ENCODE results near the gene STX8.

Gene STX8

GRCh38 chr17:9549215-9549614, 26.4 kb downstream of the STX8 start:
- DNase-seq (ENCODE audit: extremely low read depth, insufficient read length) = no peak
- no peak for TF ChIP-seq CTCF (IDR thresholded peaks at IDR 0.05; ENCODE audit: insufficient read depth, low read length, poor library complexity, severe bottlenecking)
- Histone ChIP-seq H3K27me3 (replicated peaks; ENCODE audit: control insufficient read depth, insufficient read depth, low read length) (no peaks in the 10 kb centered on the region), H3K4me3 (replicated peaks; ENCODE audit: low read depth, low read length) (no peak overlapping the region), H3K36me3 (ENCODE audit: control insufficient read depth, insufficient read depth, low read length) (no peaks in the 10 kb centered on the region; the same call in 1 of the 2 replicates)

- H3K36me3 ChIP-seq (ENCODE audit: control insufficient read depth, insufficient read depth, low read length) = no peaks in the 10 kb centered on the region
- DNase-seq (ENCODE audit: extremely low read depth, insufficient read length) = no peak
- H3K4me3 ChIP-seq (replicated peaks; ENCODE audit: low read depth, low read length) = no peak overlapping the region
- TF ChIP-seq CTCF (IDR thresholded peaks at IDR 0.05; ENCODE audit: insufficient read depth, low read length, poor library complexity, severe bottlenecking) = no peak
- H3K27me3 ChIP-seq (replicated peaks; ENCODE audit: control insufficient read depth, insufficient read depth, low read length) = no peaks in the 10 kb centered on the region
Measured at GRCh38 chr17:9544221-9544620, 31.4 kb downstream of the STX8 start.

GRCh38 chr17:9541718-9542117, 33.9 kb downstream of the STX8 start:
- no peak for TF ChIP-seq CTCF (IDR thresholded peaks at IDR 0.05; ENCODE audit: insufficient read depth, low read length, poor library complexity, severe bottlenecking)
- no peaks in the 10 kb centered on the region for H3K27me3 ChIP-seq (replicated peaks; ENCODE audit: control insufficient read depth, insufficient read depth, low read length)
- H3K36me3 ChIP-seq (ENCODE audit: control insufficient read depth, insufficient read depth, low read length) = no peaks in the 10 kb centered on the region
- H3K4me3 ChIP-seq (replicated peaks; ENCODE audit: low read depth, low read length) = no peak overlapping the region
- no peak for DNase-seq (ENCODE audit: extremely low read depth, insufficient read length)

GRCh38 chr17:9538626-9539025, 37.0 kb downstream of the STX8 start:
- H3K4me3 ChIP-seq (replicated peaks; ENCODE audit: low read depth, low read length) = no peak overlapping the region
- no peaks in the 10 kb centered on the region for H3K27me3 ChIP-seq (replicated peaks; ENCODE audit: control insufficient read depth, insufficient read depth, low read length)
- DNase-seq (ENCODE audit: extremely low read depth, insufficient read length) = no peak
- TF ChIP-seq CTCF (IDR thresholded peaks at IDR 0.05; ENCODE audit: insufficient read depth, low read length, poor library complexity, severe bottlenecking) = no peak
- no peaks in the 10 kb centered on the region for H3K36me3 ChIP-seq (ENCODE audit: control insufficient read depth, insufficient read depth, low read length)

GRCh38 chr17:9537177-9537776, 38.3 kb downstream of the STX8 start:
- no peak for TF ChIP-seq CTCF (IDR thresholded peaks at IDR 0.05; ENCODE audit: insufficient read depth, low read length, poor library complexity, severe bottlenecking)
- H3K36me3 ChIP-seq (ENCODE audit: control insufficient read depth, insufficient read depth, low read length) = no peaks in the 10 kb centered on the region
- no peak for DNase-seq (ENCODE audit: extremely low read depth, insufficient read length)
- no peaks in the 10 kb centered on the region for H3K27me3 ChIP-seq (replicated peaks; ENCODE audit: control insufficient read depth, insufficient read depth, low read length)
- no peak overlapping the region for H3K4me3 ChIP-seq (replicated peaks; ENCODE audit: low read depth, low read length)

- no peak for TF ChIP-seq CTCF (IDR thresholded peaks at IDR 0.05; ENCODE audit: insufficient read depth, low read length, poor library complexity, severe bottlenecking)
- no peaks in the 10 kb centered on the region for H3K36me3 ChIP-seq (ENCODE audit: control insufficient read depth, insufficient read depth, low read length)
- H3K4me3 ChIP-seq (replicated peaks; ENCODE audit: low read depth, low read length) = no peak overlapping the region
- H3K27me3 ChIP-seq (replicated peaks; ENCODE audit: control insufficient read depth, insufficient read depth, low read length) = no peaks in the 10 kb centered on the region
- DNase-seq (ENCODE audit: extremely low read depth, insufficient read length) = no peak
Measured at GRCh38 chr17:9536061-9536460, 39.6 kb downstream of the STX8 start.
